GM18867 (cell line): ENCODE data around the gene NRN1.
"Not testable (repeated sequence)": the region's sequence is repeated elsewhere in the genome, so short reads cannot be mapped to it uniquely, and the experiment has no call there.

Experiments used
- ATAC-seq: cut with Tn5 transposase; IDR thresholded peaks from one replicate; pipeline ENCODE4 v1.9.1; 2021; ENCODE audit warnings: mild to moderate bottlenecking, moderate library complexity; ENCODE audit not compliant: unreplicated experiment

NRN1 gene

GRCh38 chr6:5984150-5985089, 22.3 kb downstream of the NRN1 start:
- no peak for ATAC-seq

- ATAC-seq = no peak
Observed at GRCh38 chr6:5981126-5982026, 25.3 kb downstream of the NRN1 start.

GRCh38 chr6:5979650-5980420, 26.9 kb downstream of the NRN1 start:
- no peak for ATAC-seq

GRCh38 chr6:5976811-5977210, 29.9 kb downstream of the NRN1 start:
- no peak for ATAC-seq

- ATAC-seq = no peak
Observed at GRCh38 chr6:5968817-5969734, 37.6 kb downstream of the NRN1 start.

GRCh38 chr6:5968036-5968435, 38.7 kb downstream of the NRN1 start:
- not testable (repeated sequence) for ATAC-seq

- no peak for ATAC-seq
Observed at GRCh38 chr6:5967594-5967993, 39.1 kb downstream of the NRN1 start.

GRCh38 chr6:5962794-5963193, 43.9 kb downstream of the NRN1 start:
- ATAC-seq = no peak

GRCh38 chr6:5961836-5962235, 44.9 kb downstream of the NRN1 start:
- ATAC-seq = no peak

GRCh38 chr6:5960456-5960855, 46.3 kb downstream of the NRN1 start:
- no peak for ATAC-seq

- ATAC-seq = no peak
Observed at GRCh38 chr6:5958921-5959320, 47.8 kb downstream of the NRN1 start.

- ATAC-seq = no peak
Observed at GRCh38 chr6:5956939-5957338, 49.8 kb downstream of the NRN1 start.

GRCh38 chr6:5950361-5950785, 56.4 kb downstream of the NRN1 start:
- ATAC-seq = no peak
